GM12878 (cell line): ENCODE results near the gene NSG1.

ENCODE experiments used
- CHD4 ChIP-seq: fragments of 200-600 bp; sonication (generic); IDR thresholded peaks from 2 replicates; pipeline ENCODE4 v1.6.1; 2016; ENCODE audit warnings: mild to moderate bottlenecking
- CTCF ChIP-seq, 3 experiments: IDR thresholded peaks in 2 of 3; conservative IDR thresholded peaks in 1 of 3; 2 replicates each; pipeline ENCODE4 v1.5.1; 2011; ENCODE audit warnings: low read depth in 3 of 3, low read length in 3 of 3, mild to moderate bottlenecking in 3 of 3, control low read depth in 2 of 3, moderate library complexity in 2 of 3, inconsistent platforms in 1 of 3, mixed read lengths in 1 of 3; ENCODE audit not compliant: control insufficient read depth in 2 of 3, insufficient read depth in 1 of 3; ENCODE audit errors: extremely low read depth in 1 of 3
- EZH2 ChIP-seq: IDR thresholded peaks from 2 replicates; pipeline ENCODE4 v1.6.1; 2012; ENCODE audit warnings: low read depth, mild to moderate bottlenecking, control low read depth, inconsistent platforms, low read length, borderline replicate concordance; ENCODE audit not compliant: control insufficient read depth
- IRF3 ChIP-seq: fragments of 450-650 bp; IDR thresholded peaks from 2 replicates; pipeline ENCODE4 v1.6.1; 2014; ENCODE audit warnings: mild to moderate bottlenecking
- POLR2A ChIP-seq: IDR thresholded peaks from 2 replicates; pipeline ENCODE4 v1.6.1; 2011; ENCODE audit warnings: low read depth, mild to moderate bottlenecking, low read length
- POLR2AphosphoS5 ChIP-seq: IDR thresholded peaks from 2 replicates; pipeline ENCODE4 v1.6.1; 2011; ENCODE audit warnings: mild to moderate bottlenecking, low read length, inconsistent platforms
- RCOR1 ChIP-seq: conservative IDR thresholded peaks from 2 replicates; pipeline ENCODE4 v1.6.1; 2012; ENCODE audit warnings: low read depth, low read length, improper control_type of control experiment
- SMC3 ChIP-seq: IDR thresholded peaks from 2 replicates; pipeline ENCODE4 v1.6.1; 2011; ENCODE audit warnings: low read length, improper control_type of control experiment, borderline replicate concordance
- SUZ12 ChIP-seq: fragments of 200-600 bp; sonication (generic); IDR thresholded peaks from one replicate; pipeline ENCODE4 v1.6.1; 2018; ENCODE audit warnings: antibody characterized with exemption, mild to moderate bottlenecking; ENCODE audit not compliant: unreplicated experiment
- ZNF274 ChIP-seq: IDR thresholded peaks from one replicate; pipeline ENCODE4 v1.8.0; 2011; ENCODE audit not compliant: insufficient read length, insufficient read depth

- TF ChIP-seq SMC3 (no peak), CTCF (IDR thresholded peaks at IDR 0.05 in 2 of 3, conservative IDR thresholded peaks at IDR 0.05 in 1 of 3; ENCODE audit: control insufficient read depth in 2 of 3, extremely low read depth in 1 of 3, insufficient read depth in 1 of 3, low read depth in 3 of 3, low read length in 3 of 3) (no peak), CHD4 (no peak), SUZ12 (no peak), POLR2AphosphoS5 (no peak), ZNF274 (no peak), RCOR1 (no peak), EZH2 (no peak), IRF3 (no peak), POLR2A (no peak)
Measured at GRCh38 chr4:4394644-4395043, 7.7 kb downstream of the NSG1 start.
